Activated CD8-positive, alpha-beta memory T cell treated with anti-CD3 and anti-CD28 coated beads, Interleukin-2, amount 50 U/mL, for 4 hours (primary cell): ENCODE measurements around the gene SLC25A21.

ENCODE experiments used
- DNase-seq: peaks from one replicate; pipeline ENCODE4 v3.0.0-alpha.2; 2020

Gene SLC25A21

DNA sequence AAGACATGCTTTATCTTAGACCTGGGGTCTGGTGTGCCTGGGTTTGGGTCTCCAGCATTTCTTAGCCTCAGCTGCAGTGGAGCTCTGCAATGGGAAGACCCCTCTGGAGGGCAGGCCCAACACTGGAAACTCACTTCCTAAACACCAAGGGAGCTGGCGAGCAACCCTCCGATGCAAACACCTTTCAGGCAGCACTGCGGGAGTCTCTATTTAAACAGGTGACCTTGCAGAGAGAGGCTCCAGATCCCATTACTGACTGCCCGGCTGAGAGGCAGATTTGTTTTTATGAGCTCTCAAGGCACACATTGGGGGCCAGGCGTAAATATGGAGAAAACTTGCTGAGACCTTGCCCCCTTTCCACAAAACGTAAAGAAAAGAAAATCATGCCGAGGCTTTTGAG lies 315.3 kb downstream of the SLC25A21 start:
- DNase-seq = no peak

DNA sequence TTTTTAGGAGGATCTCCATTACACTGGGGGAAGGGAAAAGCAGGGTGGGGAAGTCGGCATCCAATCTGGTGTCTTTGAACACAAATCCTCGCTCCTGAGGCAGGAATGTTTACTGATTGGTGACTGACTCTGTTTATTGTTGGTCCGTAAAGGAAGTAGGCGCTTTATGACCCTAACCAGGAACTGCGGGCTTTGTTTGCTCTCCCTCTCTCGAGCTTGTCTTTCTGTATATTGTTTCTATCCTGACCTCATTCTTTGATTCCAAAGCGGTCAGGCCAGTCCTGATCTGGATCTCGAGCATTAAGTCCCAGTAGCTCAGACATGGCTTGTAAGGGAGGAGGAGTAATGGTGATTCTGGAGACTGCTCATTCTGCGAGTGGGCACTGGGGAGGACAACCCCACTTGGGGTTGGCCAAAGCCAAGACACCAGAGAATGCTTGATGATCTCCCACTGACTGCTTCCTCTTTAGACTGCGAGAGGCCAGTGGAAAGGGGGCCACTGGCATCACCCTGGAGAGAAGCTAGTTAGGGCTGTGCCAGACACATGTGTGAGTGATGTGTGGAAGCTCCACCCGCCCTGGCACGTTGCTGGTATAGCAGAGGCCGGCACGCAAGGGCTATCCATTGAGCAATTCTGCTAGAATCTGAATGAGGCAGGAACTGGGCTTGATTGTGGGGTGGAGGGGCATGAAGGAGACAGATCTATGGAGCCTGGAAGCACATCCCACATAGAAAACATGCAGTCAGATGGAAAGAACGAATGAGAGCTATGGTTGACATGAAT lies 316.1 kb downstream of the SLC25A21 start:
- DNase-seq = no peak

DNA sequence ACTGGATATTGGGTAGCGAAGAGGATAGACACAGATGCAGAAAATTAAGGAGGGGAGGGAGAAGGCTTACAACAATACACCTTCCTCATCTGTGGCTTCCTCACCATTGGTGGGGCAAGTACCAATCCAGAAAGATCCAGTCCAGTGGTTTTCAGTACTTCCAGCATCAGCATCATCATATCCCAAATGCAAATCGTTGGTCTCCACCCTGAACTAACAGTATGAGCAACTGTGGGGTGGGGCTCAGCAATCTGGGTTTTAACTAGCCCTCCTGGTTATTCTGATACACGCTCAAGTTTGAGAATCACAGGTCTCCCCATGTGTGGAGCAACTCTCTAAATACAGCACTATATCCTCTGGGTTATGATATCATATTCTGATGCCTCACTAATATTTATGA lies 317.0 kb downstream of the SLC25A21 start:
- DNase-seq = no peak

DNA sequence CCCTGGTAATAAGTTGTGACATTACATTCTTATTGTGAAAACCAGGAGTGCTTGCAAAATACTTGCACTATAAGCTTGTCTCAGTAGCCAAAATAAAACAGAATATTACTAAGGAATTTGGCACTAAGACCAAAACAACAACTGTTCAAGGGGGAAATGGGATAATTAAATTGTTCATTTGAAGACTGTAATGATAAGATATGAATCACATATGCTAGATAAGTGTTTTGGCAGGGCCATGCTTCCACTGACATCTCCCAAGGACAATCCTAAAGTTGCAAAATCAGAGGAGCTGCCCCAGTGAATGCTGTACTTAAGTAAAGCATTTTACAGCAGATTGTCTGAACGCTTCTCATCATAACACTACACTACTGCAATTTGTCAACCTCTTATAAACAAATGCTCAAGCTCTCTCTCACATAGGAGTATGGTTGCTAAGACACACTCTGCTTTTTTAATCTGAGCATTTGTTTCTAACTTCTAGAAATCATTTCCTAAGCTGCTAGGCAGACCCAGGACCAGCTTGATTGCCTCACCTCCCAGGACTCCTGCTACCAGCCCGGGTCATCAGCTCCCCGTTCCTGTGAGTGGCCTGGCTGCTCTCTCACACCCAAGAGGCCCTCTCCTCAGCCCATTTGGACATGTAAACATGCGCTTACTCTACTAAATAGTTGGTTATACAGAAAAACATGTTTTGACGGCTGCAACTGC lies 319.3 kb downstream of the SLC25A21 start:
- no peak for DNase-seq

DNA sequence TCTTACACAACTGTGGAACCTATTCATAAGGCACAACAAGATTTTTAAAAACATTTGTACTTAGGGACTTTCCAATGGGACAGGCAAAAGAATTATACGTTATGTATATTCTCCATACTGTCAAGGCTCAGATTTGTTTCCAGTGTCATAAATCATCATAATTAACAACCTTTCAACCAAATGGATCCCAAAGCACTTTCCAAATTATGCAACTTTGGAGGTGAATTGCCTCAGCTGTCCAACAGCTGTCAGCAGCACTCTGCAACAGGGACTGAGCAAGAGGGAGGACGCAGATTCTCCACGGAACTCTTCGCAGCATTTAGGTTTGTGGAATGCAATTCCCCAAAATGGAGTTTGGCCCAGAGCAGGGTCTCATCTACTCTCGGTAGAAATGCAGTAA lies 324.2 kb downstream of the SLC25A21 start:
- DNase-seq = no peak

DNA sequence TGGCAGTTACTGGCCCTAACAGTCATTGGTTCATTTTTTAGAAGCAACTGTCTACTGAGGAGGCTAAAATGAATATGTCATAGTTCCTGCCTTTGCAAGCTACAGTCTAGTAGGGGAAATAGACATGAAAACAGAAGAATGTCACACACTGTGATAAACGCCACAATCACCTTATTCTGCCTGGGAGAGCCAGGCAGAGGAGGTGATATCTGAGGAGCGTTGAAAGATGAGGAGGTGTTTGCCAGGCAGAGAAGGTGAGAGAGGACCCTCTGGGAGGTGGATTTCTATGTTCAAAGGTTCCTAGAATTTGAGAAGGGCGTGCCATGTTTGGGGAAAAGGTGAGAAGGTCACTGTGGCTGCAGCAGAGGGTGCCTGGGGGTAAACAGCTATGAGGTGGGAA lies 325.0 kb downstream of the SLC25A21 start:
- DNase-seq = no peak

DNA sequence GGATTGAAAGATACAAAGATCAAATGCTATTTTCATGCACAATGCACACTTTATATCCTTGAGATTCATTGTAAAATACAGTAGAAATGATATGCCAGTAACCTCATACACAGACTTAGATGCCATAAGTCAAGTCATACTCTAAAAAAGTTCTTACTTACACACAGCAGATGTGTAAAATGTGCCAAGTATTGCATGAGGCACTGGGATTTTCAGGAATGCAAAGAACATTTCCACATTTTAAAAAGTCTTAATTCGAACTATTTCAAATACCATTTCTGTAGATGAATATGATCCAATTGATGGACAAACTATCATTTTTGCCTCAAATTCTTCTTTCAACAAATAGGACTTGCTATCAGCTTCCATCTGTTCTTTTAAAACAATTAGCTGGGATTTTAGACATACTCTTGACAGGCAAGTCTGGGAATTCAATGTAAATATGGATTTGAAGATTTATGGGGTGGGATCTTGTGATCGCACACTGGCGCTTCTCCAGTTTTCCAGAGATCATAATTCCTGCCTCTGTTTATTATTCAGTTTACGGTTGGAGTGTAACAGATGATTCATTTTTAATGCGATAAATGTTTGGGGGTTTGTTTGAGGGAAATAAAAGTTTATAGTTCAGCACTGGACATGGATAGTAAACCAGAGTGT lies 326.9 kb downstream of the SLC25A21 start:
- DNase-seq = no peak

DNA sequence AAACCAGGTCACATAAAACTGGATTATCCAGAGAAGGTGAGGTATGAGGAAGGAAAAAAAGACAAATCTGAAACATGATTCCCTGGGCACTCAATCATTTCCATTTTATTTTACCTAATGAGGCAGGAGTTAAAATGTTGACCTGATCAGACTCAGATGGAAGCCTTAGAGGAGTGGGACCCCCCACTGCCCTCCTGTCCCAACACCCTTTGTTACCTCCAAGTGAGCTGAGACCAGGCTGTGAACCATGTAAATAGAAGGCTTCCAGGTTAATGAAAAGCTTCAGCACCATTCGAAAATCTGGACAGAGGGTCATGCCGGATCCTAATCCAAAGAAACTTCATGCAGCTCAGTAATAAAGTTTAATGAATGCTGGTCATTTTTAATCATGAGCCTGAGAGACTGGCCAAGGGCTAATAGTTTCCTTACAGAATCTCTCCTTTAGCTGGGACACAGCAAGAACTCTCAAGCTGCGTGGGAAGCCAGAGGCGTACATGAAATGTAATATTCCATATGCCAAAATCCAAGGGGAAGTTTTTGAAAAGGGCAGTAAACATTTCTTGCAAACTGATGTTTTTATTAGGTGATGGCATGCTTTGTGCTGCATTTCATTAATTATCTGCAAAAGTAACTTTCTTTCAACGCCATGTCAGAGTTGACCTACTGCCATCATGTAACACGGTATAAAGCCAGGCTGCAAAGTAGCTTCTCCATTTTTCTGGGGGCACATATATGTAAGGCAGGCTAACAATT lies 327.8 kb downstream of the SLC25A21 start:
- no peak for DNase-seq

DNA sequence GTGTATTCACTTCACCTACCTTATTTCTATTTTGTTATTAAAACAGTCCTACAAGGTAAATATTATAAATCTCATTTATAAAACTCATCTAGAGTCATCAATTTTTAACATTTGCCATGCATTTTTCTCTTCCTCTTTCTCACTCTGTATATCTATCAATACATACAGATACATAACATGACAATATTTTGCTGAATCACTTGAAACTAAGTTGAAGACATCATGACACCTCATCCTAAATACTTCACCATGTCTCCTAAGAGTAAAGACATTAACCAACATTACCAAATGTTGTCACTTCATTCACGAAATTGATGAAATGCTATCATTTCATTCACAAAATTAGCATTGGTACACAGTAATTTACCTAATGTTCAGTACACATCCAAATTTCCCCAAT lies 329.0 kb downstream of the SLC25A21 start:
- DNase-seq = no peak

DNA sequence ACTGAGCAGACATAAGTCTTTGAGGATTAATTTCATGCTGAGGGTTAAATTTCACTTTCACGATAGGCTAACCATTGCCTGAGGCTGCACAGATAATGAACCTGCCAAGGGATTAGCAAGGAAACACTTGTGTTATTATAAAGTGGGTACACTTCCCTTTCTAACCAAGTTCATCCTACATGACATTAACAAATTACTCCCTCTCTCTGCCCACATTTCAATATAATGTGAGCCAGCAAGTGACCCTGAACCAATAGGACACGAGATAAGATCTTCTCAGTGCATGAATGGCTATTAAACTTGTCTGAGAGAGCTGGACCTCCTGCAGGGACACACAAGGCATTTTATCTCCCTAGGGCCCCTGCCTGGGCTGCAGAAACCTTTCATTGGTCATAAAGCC lies 337.3 kb downstream of the SLC25A21 start:
- no peak for DNase-seq

DNA sequence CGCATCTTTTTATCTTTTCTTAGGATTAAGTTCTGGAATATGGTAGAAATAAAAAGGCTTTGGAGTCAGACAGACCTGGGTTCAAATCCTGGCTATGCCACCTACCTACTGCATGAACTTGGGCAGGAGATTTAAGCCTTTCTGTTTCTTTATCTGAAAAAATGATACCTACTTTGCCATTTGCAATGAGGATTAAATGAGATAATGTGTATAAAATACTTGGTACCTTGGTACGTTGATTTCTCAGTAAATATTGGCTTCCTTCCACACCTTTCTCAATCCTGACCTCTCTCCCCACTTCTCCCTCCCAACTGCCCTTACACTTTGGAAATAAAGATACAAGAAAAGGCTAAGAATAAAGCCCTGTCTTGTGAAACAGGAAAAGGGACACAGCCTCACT lies 338.1 kb downstream of the SLC25A21 start:
- DNase-seq = no peak

DNA sequence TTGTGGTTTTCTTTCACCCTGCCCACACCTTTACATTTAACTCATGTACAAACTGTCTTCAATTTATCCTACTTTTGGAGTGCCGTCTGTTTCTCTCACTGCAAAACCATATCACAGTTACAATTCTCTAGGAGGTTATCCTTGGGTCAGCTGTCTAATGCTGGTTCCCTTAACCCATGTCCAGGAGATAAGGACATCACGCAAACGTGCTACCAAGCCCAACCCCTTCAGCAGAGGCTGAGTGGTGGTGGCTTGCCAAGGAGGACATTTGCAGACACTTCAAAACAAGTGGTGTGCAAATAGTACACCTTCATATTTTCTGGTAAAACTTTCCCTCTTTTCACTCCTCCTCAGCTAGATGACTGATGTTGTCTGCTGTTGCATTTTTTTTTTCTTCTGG lies 342.9 kb downstream of the SLC25A21 start:
- no peak for DNase-seq

DNA sequence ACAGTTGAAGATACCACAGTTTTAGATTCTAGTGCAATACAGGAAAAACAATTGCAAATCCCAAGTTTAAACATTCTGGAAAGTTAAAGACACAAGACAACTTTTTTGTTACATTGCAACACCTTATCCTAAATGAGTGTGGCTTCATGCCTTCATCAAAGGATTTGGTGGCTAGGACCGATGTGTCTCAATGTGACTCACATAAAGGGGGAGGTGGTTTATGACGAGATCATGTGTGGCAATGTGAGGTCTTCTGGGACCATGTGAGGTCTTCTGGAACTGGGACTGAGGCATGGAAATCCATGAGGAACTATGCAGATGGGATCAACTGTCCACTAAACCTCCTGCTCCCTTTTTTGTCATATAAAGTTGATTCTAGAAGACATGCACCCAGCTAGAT lies 344.5 kb downstream of the SLC25A21 start:
- no peak for DNase-seq

DNA sequence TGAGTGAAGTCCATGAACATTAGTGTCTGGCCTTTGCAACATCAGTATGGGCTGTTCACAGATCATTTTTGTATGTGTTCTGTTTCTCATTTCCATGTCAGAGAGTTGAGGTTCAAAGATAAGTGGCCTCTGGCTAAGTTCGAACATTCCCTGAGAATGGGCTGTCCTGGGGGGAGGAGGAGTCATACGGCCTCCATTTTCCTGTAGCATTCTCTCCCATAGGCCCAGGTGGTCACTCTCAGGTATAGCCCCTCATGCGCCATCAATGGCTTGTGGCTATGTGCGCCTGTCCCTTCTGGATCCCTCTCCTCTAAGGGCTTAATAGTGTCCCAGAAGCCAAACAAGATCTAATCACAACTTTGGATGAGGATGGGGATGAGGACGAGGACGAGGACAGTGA lies 345.8 kb downstream of the SLC25A21 start:
- DNase-seq = no peak

DNA sequence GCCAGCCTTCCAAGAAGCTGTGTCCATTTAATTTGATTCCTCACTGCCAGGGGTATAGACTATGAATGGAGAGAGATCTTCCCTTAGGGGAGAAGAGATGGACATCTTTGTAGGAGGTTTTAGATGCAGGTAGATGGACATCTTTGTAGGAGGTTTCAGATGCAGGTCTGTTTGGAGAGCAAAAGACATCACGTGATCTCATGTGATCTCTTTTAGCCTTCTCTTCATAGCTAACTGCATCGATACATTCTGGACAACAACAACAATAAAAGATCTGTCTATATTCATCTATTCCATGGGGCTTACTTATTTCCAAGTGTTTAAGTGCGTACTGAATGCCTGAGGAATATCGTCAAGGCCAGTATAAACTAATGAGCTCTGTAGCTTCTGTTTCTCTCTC lies 347.6 kb downstream of the SLC25A21 start:
- DNase-seq = no peak

DNA sequence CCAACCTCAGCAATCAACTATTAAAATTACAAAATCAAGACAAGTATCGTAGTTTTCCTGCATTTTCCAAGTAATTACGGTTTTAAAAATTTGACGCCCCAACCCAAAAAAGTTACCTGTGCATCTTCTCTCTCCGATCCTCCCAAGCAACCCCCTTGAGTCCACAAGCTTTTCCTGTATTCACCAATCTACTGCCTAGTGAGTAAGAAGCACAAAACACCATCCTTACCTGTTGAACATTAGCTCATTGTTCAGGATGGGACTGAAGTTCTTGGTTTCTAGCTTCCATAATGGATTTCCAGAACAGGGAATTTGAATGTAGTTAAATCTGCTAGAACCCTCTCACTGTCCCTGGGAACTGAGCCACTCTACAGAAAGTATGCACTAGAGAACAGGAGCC lies 348.8 kb downstream of the SLC25A21 start:
- DNase-seq = no peak

DNA sequence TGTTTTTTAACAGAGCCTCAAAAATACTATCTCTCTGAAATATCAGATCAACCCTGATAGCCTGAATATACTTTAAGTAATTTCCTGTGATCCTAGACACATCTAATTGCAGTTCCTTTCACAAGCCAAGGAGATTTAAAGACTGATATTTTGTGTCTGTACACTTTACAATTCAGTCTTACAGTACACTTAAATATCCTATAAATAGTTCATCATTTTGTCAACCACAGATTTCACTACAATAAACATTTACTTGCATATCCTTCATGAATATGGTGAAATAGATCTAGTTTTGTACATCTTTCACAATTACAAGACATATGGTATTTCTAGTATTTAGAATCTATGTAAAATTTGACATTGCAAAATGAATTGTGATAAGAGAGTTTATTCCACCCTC lies 349.7 kb downstream of the SLC25A21 start:
- DNase-seq = no peak

DNA sequence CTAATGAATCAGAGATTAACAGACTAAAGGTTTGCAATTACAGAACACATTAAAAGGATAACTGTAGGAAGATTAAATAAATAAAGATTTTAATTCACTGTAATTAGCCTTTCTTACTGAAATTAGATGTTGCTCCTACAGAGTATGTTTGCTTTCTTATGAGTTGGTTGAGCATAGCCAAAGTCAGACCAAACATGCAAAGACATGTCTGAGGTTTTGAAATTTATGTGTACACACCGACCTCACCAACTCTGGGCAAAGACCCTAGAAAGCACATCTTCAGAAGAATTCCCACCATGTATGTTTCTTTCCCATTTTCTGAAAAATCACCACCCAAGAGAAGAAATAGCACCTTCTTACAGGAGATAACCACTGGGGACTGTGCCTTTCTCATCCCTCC lies 351.5 kb downstream of the SLC25A21 start:
- DNase-seq = no peak

DNA sequence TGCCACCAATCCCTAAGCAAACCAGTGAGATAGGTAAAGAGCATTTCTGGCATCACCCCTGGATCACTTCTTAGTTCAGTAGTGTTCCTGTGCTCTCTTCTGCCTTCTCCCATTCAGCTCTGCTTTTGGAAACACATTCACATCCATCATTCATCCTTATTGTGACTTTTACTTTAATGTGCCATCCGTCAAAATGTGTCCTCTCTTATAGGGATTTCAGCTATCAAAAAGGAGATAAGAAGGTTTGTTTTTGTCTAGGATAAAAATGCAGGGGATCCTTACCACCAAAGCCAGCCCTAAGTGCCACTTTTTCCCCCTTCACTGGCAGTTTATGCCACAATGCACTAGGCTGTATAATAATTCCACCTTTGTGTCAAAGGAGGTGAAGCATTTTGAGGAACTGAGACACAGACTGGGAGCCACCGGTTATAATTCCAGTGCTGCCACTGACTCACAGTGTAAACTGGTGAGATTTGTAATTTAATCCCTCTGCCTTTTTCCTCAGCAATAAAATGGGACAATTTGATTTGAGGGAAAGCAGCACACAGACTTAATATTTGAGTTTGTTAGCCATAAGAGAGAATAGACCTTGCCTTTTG lies 352.2 kb downstream of the SLC25A21 start:
- DNase-seq = no peak

DNA sequence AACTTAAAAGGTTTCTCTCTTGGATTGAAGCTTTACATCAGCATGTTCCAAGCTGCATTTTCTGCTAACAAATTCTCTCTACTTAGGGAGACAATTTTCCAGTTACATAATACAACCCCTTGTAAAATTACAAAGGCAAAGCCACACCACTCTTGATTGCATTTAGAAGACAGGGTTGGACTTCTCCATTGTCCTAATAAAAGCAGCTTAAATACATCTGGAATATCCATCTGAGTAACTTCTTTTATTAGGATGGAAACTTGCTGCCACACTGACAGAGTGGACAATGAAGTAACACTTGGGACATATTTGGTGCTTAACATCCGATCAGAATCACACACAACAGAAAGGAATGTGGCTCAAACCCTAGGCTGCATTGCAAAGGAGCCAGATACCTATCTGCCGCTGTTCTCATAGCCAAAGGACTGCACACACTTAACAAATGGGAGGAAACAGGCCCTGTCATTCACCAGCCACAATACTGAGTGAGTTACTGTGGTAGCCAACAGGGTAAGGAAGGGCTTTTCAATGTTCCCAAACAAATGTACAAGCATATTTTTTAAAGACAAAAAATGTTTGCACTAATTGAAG lies 353.5 kb downstream of the SLC25A21 start:
- no peak for DNase-seq

DNA sequence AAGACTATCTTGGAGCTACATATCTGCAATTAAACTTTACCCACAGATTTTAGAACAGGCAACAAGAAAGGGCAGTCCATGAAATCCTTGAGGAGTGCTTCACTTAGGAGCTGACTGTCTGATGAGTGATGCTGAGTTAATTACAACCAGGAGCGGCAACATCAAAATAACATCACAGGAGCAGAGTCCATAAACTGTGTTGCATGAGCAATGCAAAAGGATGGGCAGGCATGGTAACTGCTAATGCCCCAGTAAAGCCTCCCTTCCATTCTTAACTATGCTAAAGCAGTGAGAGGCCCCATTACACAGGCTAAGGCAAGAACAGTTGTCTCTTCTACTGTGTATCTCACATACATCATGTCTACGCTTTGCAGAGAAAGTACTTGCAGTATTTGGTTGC lies 354.2 kb downstream of the SLC25A21 start:
- DNase-seq = no peak

DNA sequence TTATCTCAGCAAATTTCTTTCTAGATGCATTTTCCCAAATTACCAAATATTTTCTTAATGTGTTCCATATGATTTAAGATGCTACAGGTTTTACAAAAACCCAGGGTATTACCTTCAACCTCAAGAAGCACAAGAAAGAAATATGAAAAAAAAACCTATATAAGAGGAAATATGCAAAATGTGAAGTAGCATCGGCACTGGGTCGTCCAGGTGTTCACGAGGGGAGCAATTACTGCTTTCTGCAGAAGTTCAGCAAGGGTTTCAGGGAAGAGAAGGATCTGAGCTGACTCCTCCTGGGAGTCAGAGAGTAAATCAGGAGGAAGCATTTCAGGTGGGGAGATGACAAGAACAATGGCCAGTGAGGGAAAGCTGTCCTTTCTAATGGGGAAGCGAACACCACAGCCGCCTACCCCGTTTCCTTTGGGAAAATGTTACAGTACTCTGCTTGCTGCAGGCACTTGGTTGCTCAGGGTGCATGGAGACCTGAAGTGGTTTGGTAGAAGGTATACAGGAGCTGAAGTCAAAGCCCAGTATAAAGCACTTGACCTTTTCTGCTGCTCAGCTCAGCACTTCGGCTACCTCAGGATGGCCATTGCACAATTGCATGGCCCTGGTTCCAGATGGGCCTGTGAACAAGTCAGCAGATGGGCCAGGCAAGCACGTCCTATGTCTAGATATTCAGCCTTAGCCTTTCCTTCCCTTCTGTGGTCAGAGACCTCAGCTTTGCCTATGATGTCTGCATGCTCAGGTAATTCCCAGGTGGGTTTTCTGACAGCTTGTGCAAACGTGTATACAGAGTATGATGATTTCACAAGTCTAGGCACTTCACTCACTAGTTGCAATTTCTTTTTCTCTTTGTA lies 355.1 kb downstream of the SLC25A21 start:
- DNase-seq = no peak
